Muscle of arm (tissue), 12 donors: ENCODE measurements around the gene ZFP36. TPM values are rescaled to one million over a fixed set of nuclear protein-coding genes. Genes with fewer than 3 reads are reported as not detected.

Experiments
- DNase-seq: peaks from one replicate; pipeline ENCODE4 v3.0.0-alpha.2; 2013
- polyA plus RNA-seq, 12 donors: library from polyadenylated mRNA; unstranded; fragments of 120-200 nt; gene quantifications; one replicate each; pipeline ENCODE4 v1.2.1, GENCODE V29; 2013; ENCODE audit not compliant: insufficient read length in 12 of 12

ZFP36 gene
- polyA plus RNA-seq, 12 donors, result 29.7 to 250 (median 69.4) TPM; not detected in 1

DNA sequence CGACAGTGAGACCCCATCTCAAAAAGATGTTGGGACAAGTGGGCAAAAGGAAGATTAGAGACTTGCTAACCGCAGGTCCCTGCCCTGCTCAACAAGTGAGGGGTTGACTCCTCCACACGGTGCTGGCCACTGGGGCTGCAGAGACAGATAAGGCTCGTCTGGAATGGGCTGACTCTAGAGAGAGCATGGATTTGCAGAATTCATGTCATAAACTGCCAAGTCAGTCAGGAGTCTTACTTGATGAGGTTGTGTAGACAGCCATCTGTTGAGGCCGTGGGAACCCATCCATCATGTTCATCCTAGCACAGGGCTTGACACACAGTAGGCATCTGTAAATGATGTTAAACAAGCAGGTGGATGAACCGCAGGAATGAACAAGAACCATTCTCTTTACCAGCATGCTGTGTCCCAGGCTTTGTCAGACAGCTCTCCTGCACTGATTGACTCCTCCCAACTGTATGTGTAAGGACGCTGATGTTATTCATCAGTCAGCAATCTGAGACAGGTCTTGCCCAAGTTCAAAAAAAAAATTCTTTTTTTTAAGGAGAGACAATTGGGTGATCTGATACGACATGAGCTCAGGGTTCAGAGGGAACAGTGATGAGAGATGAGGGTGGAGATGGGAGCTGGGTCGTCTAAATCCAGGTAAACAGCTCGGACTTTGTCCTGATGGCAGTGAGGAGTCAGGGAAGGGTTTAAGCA, 24.6 kb upstream of the ZFP36 start:
- no peak for DNase-seq

DNA sequence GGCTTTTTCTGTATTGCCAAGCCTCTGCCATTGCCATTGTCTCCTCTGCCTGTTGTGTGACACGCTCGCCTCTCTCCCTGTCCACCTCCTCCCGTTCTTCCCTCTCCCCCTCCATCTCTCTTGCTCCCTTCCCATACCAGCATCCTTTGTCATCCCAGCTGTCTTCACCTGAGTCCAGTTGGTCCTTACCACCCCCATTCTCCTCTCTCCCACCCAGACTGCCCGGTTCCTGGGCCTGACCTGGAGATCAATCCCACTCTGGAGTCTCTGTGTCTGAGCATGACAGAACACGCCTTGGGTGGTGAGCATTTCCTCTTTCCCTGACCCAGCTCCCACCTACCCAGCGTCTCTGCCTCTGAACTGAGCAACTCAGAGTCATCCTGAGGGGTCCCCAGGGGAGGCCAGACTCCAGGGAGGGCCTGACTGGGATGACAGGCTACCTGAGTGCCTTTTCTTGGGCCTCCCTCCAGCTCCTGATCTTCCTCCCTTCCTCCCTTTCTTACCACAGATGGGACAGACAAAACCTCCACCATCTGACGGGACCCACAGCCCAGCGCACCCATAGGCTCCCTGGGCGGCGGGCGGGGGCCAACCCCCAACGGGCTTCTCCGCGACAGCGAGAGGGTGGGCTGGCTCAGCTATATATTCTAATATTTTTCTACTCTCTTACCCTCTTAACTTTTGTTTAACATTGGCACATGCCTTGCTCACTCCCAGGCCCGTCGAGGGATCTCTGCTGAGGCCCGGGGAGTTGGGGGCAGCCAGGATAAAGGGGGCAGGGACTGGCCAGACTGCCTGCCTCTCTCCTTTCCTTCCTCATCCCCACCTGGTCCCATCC, 23.4 kb upstream of the ZFP36 start:
- DNase-seq, result no peak

DNA sequence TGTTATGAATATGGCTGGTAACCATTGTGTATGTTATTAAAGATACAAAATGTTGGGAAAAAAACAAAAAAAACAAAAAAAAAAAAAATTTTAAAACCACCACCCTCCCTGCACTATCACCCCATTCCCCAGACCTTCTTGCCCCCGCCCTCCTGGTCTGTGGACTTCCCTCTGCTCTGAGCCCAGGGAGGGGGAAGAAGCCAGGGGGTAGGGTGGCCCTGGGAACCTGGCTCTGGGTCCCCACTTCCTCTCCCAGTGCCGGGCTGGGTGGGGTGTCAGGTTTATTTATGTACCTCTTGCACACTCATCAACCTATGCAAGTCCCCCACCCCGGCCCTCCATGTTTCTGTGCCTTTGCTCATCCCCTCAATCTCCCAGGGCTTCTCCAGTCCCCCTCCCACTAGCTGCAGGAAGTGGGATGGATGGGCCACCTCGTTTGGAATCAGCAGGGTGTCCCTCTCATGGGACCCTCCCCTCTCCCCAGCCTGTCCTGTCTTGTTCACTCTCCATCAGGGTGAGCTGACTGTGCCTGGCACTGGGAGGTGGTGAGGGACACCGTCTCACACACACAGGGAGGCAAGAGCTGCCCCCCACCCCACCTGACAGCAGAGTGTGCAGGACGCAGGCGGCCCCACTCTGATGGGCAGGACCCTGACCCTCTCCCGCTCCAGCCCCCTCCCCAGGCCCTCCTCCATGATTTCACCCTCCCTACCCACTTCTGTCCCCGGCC, 21.6 kb upstream of the ZFP36 start:
- DNase-seq, result no peak

DNA sequence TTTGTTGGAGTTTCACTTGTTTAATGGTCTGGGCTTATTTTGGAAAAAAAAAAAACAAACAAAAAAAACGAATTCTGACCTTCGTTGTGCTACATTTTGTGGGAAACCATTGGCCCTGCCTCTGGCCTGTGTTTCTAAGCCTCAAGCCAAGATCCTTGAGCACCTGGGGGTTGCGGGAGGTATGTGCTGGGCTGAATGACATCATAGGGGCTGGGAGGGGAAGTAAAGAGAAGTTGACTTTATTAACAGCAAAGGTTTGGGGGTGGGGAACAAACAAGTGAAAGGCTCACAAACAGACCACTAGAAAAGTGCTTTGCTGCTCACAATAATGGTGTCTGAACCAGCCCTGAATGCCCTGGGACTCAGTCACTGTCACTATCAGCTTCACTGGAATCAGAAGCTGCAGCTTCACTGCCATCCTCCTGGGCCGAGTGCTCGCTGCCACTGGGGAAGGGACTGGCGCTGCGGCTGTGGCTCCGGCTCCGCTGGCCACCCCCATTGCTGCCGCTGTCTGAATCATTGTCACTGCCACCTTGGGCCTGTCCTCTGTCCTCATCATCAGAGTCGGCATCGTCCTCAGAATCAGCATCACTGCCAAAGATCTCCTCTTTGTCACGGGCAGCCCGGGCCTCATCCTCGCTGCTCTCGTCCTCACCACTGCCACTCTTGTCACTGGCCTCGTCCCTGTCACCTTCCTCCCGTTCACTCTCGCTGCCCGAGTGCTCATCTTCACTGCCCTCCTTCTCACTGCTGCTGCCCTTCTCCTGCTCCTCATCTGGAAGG, 20.8 kb upstream of the ZFP36 start:
- DNase-seq, result no peak

DNA sequence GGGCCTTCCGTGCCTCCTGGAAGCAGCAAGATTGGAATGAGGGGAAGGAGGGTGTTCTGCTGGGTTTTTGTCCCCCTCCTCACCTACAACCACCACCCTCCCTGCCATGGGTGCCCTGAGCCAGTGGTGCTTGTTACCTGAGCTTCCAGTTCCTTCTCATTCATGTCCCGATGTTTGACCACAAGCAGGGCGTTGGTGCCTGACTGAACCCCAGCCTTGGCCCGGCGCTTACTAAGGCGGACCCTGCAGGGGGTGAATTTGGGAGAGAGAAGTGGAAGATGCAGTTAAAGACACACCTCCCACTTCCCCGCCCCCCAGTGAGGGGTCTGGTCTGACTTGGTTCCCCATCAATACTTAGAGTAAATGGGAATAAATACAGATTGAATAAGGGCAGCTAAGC, 20.1 kb upstream of the ZFP36 start:
- no peak for DNase-seq

DNA sequence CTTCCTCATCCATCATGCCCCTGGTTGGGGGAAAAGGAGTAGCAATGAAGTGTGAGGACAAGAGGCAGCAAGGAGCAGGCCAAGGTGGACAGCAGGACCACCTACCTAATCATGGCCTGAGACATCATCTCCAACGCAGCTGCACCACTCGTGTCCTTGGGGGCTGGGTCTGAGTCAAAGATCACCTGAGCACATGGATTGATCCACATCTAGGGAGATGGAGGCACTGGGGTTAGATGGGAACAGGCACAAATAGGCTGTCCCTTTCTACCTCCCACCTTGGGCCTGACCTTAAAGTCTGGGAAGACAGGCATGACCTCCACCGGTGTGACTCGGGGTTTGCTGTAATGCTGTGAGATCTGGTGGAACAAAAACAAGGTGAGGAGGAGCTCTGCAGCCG, 18.0 kb upstream of the ZFP36 start:
- DNase-seq, result no peak

DNA sequence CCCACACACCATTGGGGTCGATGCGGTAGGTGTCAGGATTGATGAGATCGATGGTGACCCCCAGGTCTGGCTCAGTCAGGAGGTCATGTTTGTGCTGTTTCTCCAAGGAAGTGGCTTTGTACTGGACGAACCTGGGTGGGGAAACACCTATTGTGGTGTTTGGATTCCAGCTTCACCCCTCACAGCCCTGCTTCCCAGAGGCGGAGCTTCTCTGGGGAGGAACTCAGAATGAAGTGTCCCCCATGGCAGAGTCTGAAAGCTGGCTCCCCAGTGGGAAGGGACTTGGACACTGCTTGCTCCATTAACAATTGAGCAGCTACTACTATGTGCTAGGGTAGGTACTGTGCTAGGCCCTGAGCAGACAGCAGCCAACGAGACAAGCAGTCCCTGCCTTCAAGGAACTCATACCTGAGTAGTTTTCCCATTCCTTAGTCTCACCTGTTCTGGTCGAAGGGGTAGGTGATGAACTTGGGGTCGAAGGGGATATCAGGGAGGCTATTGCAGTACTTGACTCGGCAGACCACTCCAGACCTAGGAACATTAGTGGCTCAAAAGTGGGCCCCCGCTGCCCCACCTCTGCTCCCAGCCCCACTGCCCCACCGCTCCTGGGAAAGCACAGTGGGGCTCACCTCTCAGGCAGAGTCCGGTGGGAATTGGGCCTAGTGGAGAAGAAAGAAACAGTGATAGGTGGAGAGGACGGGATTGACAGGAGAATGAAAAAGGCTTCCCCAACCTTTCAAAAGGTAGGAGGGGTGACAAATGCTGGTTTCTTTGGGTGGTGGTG, 16.8 kb upstream of the ZFP36 start:
- no peak for DNase-seq

DNA sequence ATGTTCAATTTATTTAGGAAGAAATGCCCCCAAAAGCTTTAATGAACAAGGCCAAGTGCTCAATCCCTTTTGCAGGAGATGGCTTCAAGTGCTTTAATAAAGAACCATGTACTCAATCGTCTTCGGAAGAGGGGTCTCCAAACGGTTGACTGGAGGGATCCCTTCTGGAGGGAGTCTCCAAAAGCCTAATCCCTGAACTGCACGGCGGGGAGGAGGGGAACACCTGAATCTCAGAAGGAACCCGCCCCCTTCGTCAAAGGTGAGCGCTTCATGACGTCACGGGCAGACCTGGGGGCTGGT, 16.2 kb upstream of the ZFP36 start:
- no peak for DNase-seq

DNA sequence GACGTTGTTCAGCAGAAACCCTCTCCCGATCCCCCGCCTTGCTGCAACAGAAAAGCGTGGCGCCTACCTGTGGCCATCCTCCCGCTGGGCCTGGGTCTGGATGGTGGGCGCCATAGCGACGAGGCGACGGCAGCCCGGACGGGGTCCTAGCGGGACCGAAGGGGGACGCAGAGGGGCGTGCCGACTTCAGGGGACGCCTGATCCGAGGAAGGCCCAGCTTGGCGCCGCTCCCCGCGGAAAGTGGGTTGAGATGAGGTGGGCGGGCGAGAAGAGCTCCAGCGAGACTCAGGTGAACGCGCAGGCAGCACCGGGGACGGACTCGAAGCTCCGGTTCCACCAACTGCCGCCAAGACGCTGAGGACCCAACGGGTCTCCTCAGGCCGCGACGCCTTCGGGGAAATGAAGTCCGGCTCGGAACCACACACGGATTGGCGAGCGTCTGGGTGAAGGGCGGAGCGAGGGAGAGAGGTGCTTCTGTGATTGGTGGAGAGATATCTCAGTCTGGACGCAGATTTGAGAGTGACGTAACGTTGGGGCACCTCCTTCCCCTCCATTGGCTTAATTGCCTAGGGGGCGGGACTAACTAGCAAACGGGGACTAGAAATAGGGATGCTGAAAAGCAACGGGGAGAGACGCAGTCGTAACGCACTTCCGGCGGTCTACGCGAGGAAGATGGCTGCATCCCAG, 15.8 kb upstream of the ZFP36 start, which contains the start of the genes MED29 and PAF1:
Gene MED29, plus strand, starts transcription at position 628 of the 687 bp plus-strand sequence. Its CDS starts 45 bp downstream, at position 673.
Gene PAF1, minus strand, starts transcription at position 356 of the 687 bp plus-strand sequence. Its CDS starts 242 bp downstream, at position 114.
- peak; percentile 100 for DNase-seq

DNA sequence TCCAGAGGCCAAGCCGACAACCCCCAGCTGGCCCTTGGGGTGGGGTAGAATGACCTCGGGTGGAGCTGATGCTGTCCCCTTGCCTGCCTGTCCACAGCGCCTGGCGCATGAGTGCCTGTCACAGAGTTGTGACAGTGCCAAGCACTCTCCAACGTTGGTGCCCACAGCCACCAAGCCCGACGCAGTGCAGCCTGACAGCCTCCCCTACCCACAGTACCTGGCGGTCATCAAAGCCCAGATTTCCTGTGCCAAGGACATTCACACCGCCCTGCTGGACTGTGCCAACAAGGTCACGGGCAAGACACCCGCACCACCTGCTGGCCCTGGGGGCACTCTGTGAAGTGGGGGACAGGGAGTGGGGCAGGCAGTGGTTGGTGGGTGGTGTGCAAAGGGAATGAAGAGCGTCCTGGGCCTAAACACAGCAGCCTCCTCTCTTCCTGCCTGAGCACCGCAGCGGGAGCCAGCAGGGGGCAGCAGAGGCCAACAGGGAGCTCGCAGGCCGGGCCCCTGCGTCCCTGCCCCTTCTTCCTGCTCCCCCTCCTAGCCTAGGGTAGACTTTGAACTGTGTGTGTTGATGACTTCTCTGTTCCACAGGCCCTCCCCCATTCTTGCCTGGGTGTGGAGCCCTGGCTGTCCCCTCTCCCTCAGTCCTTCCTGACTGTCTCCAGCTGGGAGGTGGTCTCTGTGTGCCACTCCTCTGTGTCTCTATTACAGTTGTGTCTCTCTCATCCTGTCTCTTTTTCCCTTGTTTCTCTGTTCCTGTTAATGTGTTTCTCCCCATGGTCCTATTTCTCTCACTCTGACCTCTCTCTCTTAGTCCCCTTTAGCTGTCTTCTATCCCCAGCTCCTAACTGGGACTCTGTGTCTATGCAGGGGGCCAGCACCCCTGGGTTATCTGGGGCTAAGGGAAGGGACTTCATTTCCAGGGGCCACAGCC, 9.0 kb upstream of the ZFP36 start:
- peak; percentile 88 for DNase-seq

DNA sequence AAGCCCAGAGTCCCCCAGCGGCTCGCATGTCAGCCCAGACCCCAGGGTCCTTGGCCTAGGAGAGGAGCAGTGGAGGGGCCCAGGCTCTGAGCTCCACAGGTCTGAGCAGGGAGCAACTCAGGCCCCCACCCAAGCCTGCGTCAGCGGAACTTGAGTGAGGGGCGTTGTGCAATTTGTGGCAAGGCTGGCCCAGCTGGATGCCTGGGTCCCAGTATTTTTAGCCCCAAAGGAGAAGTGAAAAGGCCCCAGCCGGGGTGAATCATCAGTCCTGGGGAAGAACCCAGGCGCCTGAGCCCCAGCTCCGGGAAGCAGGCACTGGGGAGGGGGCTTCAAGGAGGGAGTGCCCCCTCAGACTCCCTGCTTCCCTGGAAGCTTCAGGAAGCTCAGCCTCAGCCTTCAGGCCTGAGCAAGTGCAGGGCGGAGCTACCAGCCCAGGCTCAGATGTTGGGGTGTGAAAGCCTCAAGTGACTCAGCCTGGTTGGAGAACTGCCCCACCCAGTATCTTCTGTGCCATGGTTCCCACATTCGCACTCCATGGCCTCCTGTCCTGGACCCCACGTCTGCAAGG, 8.3 kb upstream of the ZFP36 start:
- peak; percentile 37 for DNase-seq

DNA sequence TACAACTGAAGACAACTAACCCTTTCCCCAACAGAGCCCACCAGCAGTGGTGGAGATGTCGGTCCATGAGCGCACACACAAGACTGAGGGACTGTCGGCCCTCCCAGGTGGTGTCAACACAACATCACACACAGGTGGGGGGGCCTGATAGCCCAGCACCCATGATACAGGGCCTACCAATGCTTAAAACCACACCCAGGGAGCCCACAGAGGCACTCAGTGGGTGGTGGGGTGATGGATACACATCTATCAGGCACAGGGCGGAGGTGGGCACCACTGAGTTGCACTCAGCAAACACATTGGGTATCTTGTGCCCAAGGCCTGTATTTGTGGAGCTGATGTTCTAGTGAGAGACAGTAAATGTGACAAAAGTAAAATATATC, 7.0 kb upstream of the ZFP36 start:
- DNase-seq, result no peak

DNA sequence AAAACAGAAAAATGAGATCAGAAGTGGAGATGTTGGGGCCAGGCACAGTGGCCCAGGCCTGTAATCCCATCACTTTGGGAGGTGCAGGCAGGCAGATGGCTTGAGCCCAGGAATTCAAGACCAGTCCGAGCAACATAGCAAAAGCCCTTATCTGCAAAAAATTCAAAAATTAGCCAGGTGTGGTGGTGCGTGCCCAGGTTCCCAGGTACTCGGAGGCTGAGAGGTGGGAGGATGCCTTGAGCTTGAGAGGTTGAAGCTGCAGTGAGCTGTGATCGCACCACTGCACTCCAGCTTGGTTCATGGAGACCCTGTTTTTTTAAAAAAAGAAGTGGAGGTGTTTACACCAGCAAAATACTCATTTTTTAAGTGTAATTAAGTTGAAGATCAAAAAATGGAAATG, 6.6 kb upstream of the ZFP36 start:
- no peak for DNase-seq

DNA sequence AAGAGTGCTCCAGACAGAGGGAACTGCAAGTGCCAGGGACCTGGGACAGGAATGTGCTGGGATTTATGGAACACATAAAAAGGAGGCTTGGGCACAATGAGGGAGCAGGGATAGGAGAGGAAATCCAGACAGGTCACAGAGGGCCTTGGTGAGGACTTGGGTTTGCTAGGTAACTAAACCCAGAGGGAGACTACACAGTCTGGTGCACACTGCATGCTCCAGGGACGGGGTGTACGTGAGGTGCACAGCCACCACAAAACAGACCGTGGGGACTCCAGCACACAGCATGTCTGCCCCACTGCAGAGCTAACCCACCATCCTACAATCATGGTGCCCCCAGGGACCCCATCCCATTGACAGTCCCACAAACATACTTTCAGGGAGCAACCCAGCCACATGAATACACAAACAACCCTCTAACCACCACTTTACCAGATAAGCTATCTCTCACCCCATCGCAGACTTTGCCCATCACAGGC, 5.5 kb upstream of the ZFP36 start:
- DNase-seq, result no peak

DNA sequence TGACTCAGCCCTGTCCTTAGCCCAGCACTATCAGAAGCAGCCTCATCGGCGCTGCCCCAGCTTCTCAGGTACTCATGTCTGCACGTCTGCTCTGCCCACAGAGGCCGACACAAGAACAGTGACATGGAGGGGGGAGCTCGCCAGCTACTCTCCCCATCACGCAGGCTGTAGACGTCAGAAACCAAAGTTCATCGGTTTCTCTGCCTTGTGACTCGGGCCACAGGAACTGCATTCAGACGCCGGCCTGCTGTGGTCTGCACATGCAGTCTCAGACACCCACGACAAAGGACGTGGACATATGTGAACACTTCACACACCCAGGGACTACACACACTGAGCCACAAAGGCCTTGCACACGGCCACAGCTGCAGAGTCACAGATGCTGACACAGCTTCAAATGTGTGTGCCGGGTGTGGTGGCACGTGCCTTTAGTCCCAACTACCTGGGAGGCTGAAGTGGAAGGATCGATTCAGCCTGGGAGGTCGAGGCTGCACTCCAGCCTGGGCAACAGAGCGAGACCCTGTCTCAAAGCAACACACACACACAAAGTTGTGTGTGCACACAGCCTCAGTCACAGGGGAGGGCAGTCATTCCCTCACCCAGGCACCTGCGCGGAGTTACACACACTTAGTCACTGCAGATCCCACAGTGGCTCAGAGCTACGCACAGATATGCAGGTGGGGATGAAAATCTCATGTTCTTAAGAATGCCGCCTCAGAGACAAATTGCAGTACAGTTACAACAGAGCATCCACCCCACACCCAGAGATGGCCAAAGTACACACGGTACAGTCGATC, 4.9 kb upstream of the ZFP36 start:
- DNase-seq, result no peak

DNA sequence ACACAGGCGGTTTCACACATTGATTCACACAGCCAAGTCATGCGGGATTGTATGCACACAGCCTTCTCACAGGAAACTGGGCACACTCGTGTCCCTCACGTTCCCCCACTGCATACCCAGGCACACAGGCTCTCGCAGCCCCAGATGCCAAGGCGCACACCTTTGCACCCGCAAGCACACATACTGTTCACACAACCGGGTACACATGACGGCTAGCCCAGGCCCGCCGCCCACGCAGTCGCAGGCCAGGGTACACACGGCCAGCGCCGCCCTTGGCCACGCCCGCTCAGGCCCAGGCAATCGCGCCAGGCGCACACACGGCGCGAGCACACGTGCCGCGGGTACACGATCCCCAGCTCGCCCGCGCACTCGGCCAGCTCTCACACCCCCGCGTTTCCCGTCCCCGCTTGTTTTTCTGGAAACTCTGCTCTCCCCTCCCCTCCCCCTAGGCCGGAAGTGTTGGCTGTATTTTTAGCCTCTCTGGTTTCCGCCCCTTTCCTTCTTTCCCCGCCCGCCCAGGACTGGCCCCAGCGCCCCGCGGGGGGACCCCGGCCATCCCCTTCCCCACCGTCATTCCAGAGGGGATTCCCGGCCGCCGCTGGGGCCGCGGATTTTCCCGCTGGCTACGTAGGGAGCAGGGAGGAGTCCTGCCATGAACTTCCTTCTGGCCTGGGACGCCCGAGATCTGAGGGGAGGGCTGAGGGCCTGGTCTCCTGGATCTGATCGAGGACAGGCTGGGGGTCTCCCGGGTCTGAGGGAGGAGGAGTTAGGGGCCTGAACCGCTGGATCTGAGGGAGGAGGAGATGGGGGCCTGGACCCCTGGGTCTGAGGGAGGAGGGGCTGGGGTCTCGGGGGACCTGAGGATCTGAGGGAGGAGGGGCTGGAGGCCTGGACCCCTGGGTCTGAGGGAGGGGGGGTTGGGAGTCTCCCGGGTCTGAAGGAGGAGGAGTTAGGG, 4.0 kb upstream of the ZFP36 start:
- peak; percentile 94 for DNase-seq
